CD4-positive, alpha-beta T cell treated with Interleukin-15 for 1 hour (primary cell): ENCODE measurements around the gene CBFA2T2.
"Not testable (repeated sequence)": the region's sequence is repeated elsewhere in the genome, so short reads cannot be mapped to it uniquely, and the experiment has no call there.

ENCODE experiments used
- DNase-seq: peaks from one replicate; pipeline ENCODE4 v3.0.0-alpha.2; 2020

The CBFA2T2 gene

GRCh38 chr20:33508015-33508414, 18.1 kb downstream of the CBFA2T2 start:
- DNase-seq, result not testable (repeated sequence)

DNA sequence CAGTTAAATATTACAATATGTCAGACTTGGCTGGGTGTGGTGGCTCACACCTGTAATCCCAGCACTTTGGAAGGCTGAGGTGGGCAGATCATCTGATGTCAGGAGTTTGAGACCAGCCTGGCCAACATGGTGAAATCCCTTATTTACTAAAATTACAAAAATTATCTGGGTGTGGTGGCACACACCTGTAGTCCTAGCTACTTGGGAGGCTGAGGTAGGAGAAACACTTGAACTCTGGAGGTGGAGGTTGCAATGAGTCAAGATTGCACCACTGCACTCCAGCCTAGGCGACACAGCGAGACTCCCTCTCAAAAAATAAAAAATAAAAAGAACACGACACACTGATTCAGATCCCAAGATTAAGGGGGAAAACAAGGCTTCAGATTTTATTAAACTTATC, 19.2 kb downstream of the CBFA2T2 start:
- DNase-seq, result not testable (repeated sequence)

DNA sequence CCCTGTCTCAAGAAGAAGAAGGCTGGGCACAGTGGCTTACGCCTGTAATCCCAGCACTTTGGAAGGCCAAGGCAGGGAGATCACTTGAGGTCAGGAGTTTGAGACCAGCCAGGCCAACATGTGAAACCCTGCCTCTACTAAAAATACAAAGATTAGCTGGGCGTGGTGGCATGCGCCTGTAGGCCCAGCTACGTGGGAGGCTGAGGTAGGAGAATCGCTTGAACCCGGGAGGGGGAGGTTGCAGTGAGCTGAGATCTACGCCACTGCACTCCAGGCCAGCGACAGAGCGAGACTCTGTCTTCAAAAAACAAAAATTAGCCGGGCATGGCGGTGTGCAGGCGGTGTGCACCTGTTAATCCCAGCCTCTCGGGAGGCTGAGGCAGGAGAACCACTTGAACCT, 22.0 kb downstream of the CBFA2T2 start:
- DNase-seq, result not testable (repeated sequence)

- DNase-seq, result no peak
Observed at GRCh38 chr20:33515569-33516216, 25.8 kb downstream of the CBFA2T2 start.

DNA sequence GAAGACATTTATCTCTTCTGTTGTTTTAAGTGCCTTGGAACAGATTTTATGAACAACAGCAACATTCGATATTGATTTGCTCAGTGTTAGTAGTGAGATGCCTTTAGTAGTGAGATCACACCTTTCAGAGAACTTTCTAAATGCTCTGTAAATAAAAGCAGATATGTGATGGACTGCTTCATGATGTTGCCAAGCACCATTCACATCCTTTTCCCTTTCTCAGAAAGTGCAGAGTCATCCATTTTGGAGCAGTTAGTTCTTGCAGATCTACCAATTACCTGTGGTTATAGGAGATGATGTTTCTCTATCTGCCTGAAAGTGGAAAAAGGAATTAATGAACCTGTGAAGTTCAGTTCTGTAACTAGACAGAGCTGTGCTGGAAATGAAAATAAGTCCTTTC, 27.0 kb downstream of the CBFA2T2 start:
- DNase-seq, result no peak

- DNase-seq, result no peak
Observed at GRCh38 chr20:33518071-33518470, 28.2 kb downstream of the CBFA2T2 start.

DNA sequence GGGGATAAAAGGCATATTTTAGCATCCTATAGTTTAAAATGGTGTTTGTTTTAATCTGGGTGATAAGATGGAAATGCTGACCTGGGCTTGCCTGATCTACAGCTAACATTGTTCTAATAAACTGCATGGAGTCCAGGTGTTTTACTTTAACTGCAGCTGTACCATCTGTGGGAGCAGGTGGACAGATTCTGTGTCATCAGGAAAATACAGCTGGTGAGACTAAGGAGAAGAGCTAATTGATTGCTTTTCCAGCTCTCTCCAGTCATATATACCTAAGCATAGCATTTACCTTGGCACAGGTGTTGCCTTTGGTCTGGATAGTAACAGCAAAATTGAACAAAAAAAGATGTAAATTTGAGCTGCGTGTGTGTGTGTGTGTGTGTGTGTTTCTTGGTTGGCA, 31.6 kb downstream of the CBFA2T2 start:
- no peak for DNase-seq

- DNase-seq, result no peak
Observed at GRCh38 chr20:33522256-33522820, 32.4 kb downstream of the CBFA2T2 start.

- no peak for DNase-seq
Observed at GRCh38 chr20:33524261-33524660, 34.4 kb downstream of the CBFA2T2 start.

GRCh38 chr20:33526769-33527168, 36.9 kb downstream of the CBFA2T2 start:
- DNase-seq, result no peak

DNA sequence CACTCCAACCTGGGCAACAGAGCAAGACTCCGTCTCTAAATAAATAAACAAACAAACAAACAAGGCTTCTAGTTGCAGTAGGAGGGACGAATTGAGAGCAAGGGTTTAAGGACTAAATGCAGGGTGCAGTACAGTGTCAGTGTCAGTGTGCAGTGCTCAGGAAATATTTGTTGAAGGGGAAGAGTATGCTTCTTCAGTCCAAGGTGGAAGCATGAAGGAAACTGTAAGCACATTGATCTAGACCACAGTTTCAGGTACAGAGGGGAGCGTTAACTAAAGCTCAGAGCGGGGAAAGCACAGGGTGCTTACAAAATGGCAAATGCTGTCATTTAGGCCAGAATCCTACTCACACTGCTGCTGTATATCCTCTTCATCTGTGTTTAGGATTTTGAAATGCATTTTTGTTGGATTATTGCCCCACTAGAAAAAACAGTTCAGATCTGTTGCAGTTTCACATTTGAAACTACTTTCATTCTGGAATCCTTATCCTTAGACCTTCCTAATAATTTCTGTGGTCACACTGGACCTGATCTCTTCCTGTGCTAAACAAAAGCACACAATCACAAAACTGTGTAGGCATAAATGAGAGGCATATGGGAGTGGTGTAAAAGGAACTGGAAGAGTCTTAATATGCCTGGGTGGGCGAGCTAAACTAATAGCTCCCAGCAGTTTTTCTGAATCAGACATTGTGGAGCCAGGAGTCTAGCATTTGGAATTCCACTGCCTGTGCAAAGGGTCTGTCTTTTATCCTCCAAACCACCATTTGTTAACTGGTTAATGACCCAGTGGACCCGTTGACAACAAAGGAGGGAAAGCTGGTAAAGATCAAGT, 41.4 kb downstream of the CBFA2T2 start:
- no peak for DNase-seq

GRCh38 chr20:33531885-33532284, 42.0 kb downstream of the CBFA2T2 start:
- DNase-seq, result no peak

DNA sequence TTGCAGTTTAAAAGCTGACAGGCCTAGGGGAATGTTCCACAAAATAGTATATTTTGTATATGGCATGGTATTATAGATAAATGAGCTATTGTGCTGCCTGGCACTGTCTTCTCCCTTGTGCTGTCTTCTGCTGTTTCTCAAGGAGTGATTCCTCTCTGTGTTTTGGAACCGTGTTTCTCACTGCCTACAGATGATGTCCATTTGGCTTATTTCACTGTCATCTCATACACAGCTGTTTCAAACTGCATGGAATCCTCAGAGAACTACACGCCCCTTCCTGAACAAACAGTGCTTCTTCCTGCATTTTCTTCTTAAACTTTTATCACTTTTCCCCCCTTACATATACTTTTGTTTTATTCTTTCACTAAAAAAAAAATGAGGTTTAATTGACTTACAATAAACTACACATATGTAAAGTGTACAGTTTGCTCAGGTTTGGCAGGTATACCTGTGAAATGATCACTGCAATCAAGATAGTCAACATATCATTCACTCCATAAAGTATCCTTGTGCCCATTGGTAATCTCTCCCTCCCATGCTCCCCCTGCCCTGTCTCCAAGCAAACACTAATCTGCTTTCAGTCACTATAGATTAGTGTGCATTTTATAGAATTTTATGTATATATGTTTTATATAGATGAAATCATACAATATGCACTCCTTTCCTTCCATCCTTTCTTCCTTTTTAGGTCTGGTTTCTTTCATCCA, 43.0 kb downstream of the CBFA2T2 start:
- no peak for DNase-seq

DNA sequence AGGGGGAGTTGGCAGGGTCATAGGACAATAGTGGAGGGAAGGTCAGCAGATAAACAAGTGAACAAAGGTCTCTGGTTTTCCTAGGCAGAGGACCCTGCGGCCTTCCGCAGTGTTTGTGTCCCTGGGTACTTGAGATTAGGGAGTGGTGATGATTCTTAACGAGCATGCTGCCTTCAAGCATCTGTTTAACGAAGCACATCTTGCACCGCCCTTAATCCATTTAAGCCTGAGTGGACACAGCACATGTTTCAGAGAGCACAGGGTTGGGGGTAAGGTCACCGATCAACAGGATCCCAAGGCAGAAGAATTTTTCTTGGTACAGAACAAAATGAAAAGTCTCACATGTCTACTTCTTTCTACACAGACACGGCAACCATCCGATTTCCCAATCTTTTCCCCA, 45.8 kb downstream of the CBFA2T2 start:
- not testable (repeated sequence) for DNase-seq

DNA sequence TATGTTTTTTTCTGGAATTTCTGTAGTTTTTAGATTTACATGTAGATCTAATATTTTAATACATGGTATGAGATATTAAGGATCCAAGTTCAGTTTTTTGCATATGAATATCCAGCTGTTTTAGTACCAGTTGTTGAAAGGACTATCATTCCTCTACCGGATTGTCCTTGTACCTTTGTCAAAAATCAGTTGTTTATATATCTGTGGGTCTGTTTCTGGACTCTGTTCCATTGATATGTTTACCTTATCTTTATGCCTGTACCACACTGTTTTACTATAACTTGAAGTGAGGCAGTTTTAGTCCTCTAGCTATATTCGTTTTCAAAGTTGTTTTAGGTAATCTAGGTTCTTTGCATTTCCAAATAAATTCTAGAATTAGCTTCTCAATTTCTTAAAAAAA, 47.7 kb downstream of the CBFA2T2 start:
- DNase-seq, result no peak

- DNase-seq, result no peak
Observed at GRCh38 chr20:33539129-33539528, 49.2 kb downstream of the CBFA2T2 start.

GRCh38 chr20:33540427-33540826, 50.5 kb downstream of the CBFA2T2 start:
- DNase-seq, result no peak

DNA sequence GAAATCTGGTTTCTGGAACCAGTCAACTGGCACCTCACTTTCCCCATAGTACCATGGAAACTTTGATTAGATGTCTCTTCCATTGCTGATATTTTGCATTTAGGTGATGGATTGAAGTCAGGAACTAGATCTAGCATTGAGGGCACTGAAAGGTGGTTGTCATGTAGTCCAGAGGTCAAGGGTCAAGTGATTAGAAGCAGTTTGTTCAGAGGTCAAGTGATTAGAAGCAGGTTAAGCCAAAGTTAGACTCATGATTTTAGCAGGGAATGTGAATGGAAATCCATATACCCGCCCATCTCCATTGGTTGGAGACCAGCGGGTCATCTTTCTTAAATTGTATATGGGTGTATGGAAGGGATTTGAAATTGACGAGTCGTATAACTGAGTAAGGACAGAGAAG, 51.2 kb downstream of the CBFA2T2 start:
- no peak for DNase-seq

GRCh38 chr20:33541797-33542196, 51.9 kb downstream of the CBFA2T2 start:
- DNase-seq, result no peak

GRCh38 chr20:33545763-33546162, 55.9 kb downstream of the CBFA2T2 start:
- DNase-seq, result no peak

GRCh38 chr20:33549229-33549999, 59.5 kb downstream of the CBFA2T2 start:
- DNase-seq, result no peak

DNA sequence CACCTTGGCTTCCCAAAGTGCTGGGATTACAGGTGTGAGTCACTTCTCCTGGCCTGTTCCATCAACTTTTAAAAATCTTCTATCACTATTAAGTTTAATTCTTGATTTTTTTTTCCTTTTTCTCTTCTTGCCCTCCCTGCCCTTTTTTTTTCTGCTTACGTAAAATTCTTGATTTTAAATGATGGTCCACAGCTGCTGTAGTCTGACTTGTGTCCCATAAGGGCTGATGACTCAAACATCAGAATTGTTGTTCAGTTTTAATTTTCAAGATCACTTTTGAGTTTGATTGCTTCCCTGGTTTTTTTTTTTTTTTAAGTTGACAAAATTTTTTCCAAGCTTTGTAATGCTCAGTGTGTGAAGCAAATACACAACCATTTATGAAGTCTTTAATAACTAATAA, 61.9 kb downstream of the CBFA2T2 start:
- DNase-seq, result no peak

DNA sequence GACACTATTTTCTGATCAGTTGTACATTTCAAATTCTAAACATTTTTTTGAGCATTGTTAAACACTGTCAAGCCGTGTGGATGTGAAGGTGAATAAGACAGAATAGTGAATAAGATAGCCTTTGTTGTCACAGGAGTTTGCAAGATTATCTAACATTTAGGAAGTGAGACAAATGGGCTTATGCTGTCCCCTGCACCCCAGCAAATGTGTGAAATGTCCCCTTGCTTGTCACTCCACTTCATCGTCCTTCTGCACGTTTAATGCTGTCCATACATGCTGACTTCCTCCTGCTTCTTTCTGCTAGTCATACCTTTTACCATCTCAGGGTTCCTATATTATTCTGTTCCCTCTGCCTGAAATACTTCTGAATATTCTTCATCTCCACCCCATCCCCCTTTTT, 62.6 kb downstream of the CBFA2T2 start:
- DNase-seq, result no peak
